Mesenchymal stem cell (in vitro differentiated cells and primary cell): Measurements from ENCODE around the gene MYF5.

ENCODE experiments used
- DNase-seq: peaks from one replicate; pipeline ENCODE4 v3.0.0-alpha.2; 2013
- H2AFZ ChIP-seq: one replicate; pipeline ENCODE4 v1.6.1; 2013; ENCODE audit warnings: low read depth, mild to moderate bottlenecking, control low read depth, inconsistent platforms, low read length, moderate library complexity
- H2AK5ac ChIP-seq: 2 replicates; pipeline ENCODE4 v1.6.1; 2013; ENCODE audit warnings: low read length, moderate library complexity, mild to moderate bottlenecking, inconsistent platforms; ENCODE audit not compliant: severe bottlenecking
- H2BK120ac ChIP-seq: one replicate; pipeline ENCODE4 v1.6.1; 2013; ENCODE audit warnings: low read depth, mild to moderate bottlenecking, inconsistent platforms, low read length, moderate library complexity
- H2BK12ac ChIP-seq, 2 experiments: one replicate each; pipeline ENCODE4 v1.6.1; 2013; ENCODE audit warnings: inconsistent platforms in 2 of 2, low read length in 2 of 2, mild to moderate bottlenecking in 2 of 2, moderate library complexity in 2 of 2, control low read depth in 1 of 2
- H2BK15ac ChIP-seq: one replicate; pipeline ENCODE4 v1.6.1; 2013; ENCODE audit warnings: mild to moderate bottlenecking, low read depth, inconsistent platforms; ENCODE audit not compliant: poor library complexity, severe bottlenecking
- H2BK5ac ChIP-seq: 2 replicates; pipeline ENCODE4 v1.6.1; 2013; ENCODE audit warnings: low read depth, mild to moderate bottlenecking, low read length, control low read depth, inconsistent platforms; ENCODE audit not compliant: poor library complexity, severe bottlenecking
- H3K14ac ChIP-seq, 2 experiments: one replicate each; pipeline ENCODE4 v1.6.1; 2013; ENCODE audit warnings: inconsistent platforms in 2 of 2, low read length in 2 of 2, control low read depth in 1 of 2, mild to moderate bottlenecking in 1 of 2, moderate library complexity in 1 of 2
- H3K18ac ChIP-seq, 2 experiments: one replicate each; pipeline ENCODE4 v1.6.1; 2013; ENCODE audit warnings: inconsistent platforms in 2 of 2, low read length in 2 of 2, control low read depth in 1 of 2, low read depth in 1 of 2, mild to moderate bottlenecking in 1 of 2
- H3K23ac ChIP-seq, 2 experiments: one replicate each; pipeline ENCODE4 v1.6.1; 2013; ENCODE audit warnings: inconsistent platforms in 2 of 2, low read length in 2 of 2, mild to moderate bottlenecking in 2 of 2, moderate library complexity in 2 of 2, control low read depth in 1 of 2
- H3K27ac ChIP-seq: 2 replicates; pipeline ENCODE4 v1.5.1; 2013; ENCODE audit warnings: mild to moderate bottlenecking, moderate library complexity, low read length, control low read depth, inconsistent platforms; ENCODE audit not compliant: poor library complexity, severe bottlenecking
- H3K27me3 ChIP-seq, 2 experiments: 2 replicates each; pipeline versions ENCODE4 v1.6.1 to v1.7.0; 2013; ENCODE audit warnings: low read length in 2 of 2, mild to moderate bottlenecking in 2 of 2, moderate library complexity in 2 of 2, control low read depth in 1 of 2, inconsistent platforms in 1 of 2; ENCODE audit not compliant: control insufficient read depth in 1 of 2, insufficient read depth in 1 of 2
- H3K36me3 ChIP-seq, 2 experiments: 2 replicates each; pipeline versions ENCODE4 v1.6.1 to v1.7.0; 2013; ENCODE audit warnings: low read length in 2 of 2, control low read depth in 1 of 2, inconsistent platforms in 1 of 2, low read depth in 1 of 2, mild to moderate bottlenecking in 1 of 2; ENCODE audit not compliant: insufficient read depth in 2 of 2, control insufficient read depth in 1 of 2
- H3K4ac ChIP-seq, 2 experiments: one replicate each; pipeline ENCODE4 v1.6.1; 2013; ENCODE audit warnings: inconsistent platforms in 2 of 2, low read length in 2 of 2, mild to moderate bottlenecking in 2 of 2, moderate library complexity in 2 of 2, control low read depth in 1 of 2, low read depth in 1 of 2
- H3K4me1 ChIP-seq: 2 replicates; pipeline ENCODE4 v1.6.1; 2013; ENCODE audit warnings: low read depth, low read length, control low read depth; ENCODE audit not compliant: control insufficient read depth, insufficient read depth
- H3K4me2 ChIP-seq: 2 replicates; pipeline ENCODE4 v1.6.1; 2013; ENCODE audit warnings: low read length, mild to moderate bottlenecking, inconsistent platforms; ENCODE audit not compliant: poor library complexity, severe bottlenecking
- H3K4me3 ChIP-seq, 2 experiments: 2 replicates each; pipeline versions ENCODE4 v1.5.1 to v1.7.0; 2013; ENCODE audit warnings: low read length in 2 of 2, mild to moderate bottlenecking in 2 of 2, control low read depth in 1 of 2, low read depth in 1 of 2; ENCODE audit not compliant: insufficient read depth in 1 of 2
- H3K79me1 ChIP-seq: replicated peaks from 2 replicates; pipeline ENCODE4 v1.6.1; 2013; ENCODE audit warnings: mild to moderate bottlenecking, control low read depth, low read length, inconsistent platforms; ENCODE audit not compliant: poor library complexity, severe bottlenecking
- H3K9ac ChIP-seq: 2 replicates; pipeline ENCODE4 v1.7.0; 2013; ENCODE audit warnings: mild to moderate bottlenecking, low read length, moderate library complexity
- H3K9me3 ChIP-seq: 2 replicates; pipeline ENCODE4 v1.7.0; 2013; ENCODE audit warnings: mild to moderate bottlenecking, low read length; ENCODE audit not compliant: control insufficient read depth
- H4K8ac ChIP-seq: one replicate; pipeline ENCODE4 v1.6.1; 2013; ENCODE audit warnings: inconsistent platforms, mild to moderate bottlenecking, low read length, moderate library complexity
- H4K91ac ChIP-seq: one replicate; pipeline ENCODE4 v1.6.1; 2013; ENCODE audit warnings: mild to moderate bottlenecking, low read length, inconsistent platforms
- whole genome bisulfite sequencing: methylation state at CpG from one replicate; pipeline ENCODE4 v1.1.7; 2013; ENCODE audit warnings: mixed read lengths; 5-methylcytosine and 5-hydroxymethylcytosine counted together

The MYF5 gene

GRCh38 chr12:80761838-80762237 is 45.1 kb downstream of the MYF5 start:
- Histone ChIP-seq H2AFZ (no peak overlapping the region), H3K23ac (no peak overlapping the region), H3K4me2 (no peak overlapping the region), H3K14ac (no peak overlapping the region), H4K91ac (no peak overlapping the region), H3K4ac (no peak overlapping the region), H4K8ac (no peak overlapping the region), H2AK5ac (no peak overlapping the region), H2BK12ac (no peak overlapping the region), H3K79me1 (no peaks in the 10 kb centered on the region), H3K4me1 (no peaks in the 10 kb centered on the region), H3K27ac (no peak overlapping the region), H2BK120ac (no peak overlapping the region), H3K36me3 (no peaks in the 10 kb centered on the region), H2BK5ac (no peak overlapping the region), H3K4me3 (no peak overlapping the region), H3K9ac (no peak overlapping the region), H2BK15ac (peak overlapping the region; percentile 23), H3K9me3 (no peaks in the 10 kb centered on the region), H3K18ac (no peak overlapping the region), H3K27me3 (no peaks in the 10 kb centered on the region)
- peak; percentile 47 for DNase-seq
- WGBS: 71% methylated on average over 5 of the region's 5 CpGs

- no peak overlapping the region for H3K27ac ChIP-seq
- H3K9ac ChIP-seq: peak overlapping the region; percentile 35
- WGBS: 0% methylated on average over 1 of the region's 4 CpGs
- H2AK5ac ChIP-seq: no peak overlapping the region
- no peak overlapping the region for H3K4ac ChIP-seq
- no peak overlapping the region for H2AFZ ChIP-seq
- H2BK12ac ChIP-seq: no peak overlapping the region
- no peak overlapping the region for H3K4me2 ChIP-seq
- no peak overlapping the region for H3K23ac ChIP-seq
- no peak overlapping the region for H4K8ac ChIP-seq
- no peak overlapping the region for H2BK120ac ChIP-seq
- no peaks in the 10 kb centered on the region for H3K36me3 ChIP-seq
- H3K4me1 ChIP-seq: no peaks in the 10 kb centered on the region
- no peaks in the 10 kb centered on the region for H3K9me3 ChIP-seq
- H2BK15ac ChIP-seq: no peak overlapping the region
- H4K91ac ChIP-seq: no peak overlapping the region
- no peaks in the 10 kb centered on the region for H3K79me1 ChIP-seq
- H3K18ac ChIP-seq: no peak overlapping the region
- H3K4me3 ChIP-seq: no peak overlapping the region
- no peaks in the 10 kb centered on the region for H3K27me3 ChIP-seq
- H3K14ac ChIP-seq: no peak overlapping the region
- peak; percentile 62 for DNase-seq
- H2BK5ac ChIP-seq: no peak overlapping the region
These were observed 47.2 kb downstream of the MYF5 start for GRCh38 chr12:80763874-80764273.

GRCh38 chr12:80766210-80766609 is 49.5 kb downstream of the MYF5 start:
- no peaks in the 10 kb centered on the region for H3K9me3 ChIP-seq
- H3K23ac ChIP-seq: no peak overlapping the region
- WGBS: 87% methylated on average over 1 of the region's 1 CpG
- H2BK5ac ChIP-seq: no peak overlapping the region
- no peak overlapping the region for H3K14ac ChIP-seq
- H2BK12ac ChIP-seq: no peak overlapping the region
- H3K18ac ChIP-seq: no peak overlapping the region
- H3K79me1 ChIP-seq: no peaks in the 10 kb centered on the region
- H3K4me2 ChIP-seq: no peak overlapping the region
- H3K36me3 ChIP-seq: no peaks in the 10 kb centered on the region
- no peak overlapping the region for H4K8ac ChIP-seq
- H3K4ac ChIP-seq: no peak overlapping the region
- no peak overlapping the region for H2AFZ ChIP-seq
- no peak overlapping the region for H3K27ac ChIP-seq
- no peak overlapping the region for H3K4me3 ChIP-seq
- no peak overlapping the region for H2BK120ac ChIP-seq
- no peak for DNase-seq
- H3K27me3 ChIP-seq: no peaks in the 10 kb centered on the region
- H3K9ac ChIP-seq: no peak overlapping the region
- no peak overlapping the region for H2AK5ac ChIP-seq
- no peak overlapping the region for H4K91ac ChIP-seq
- no peaks in the 10 kb centered on the region for H3K4me1 ChIP-seq
- H2BK15ac ChIP-seq: no peak overlapping the region

GRCh38 chr12:80766897-80767296 is 50.2 kb downstream of the MYF5 start:
- H3K4me1 ChIP-seq: no peaks in the 10 kb centered on the region
- no peak overlapping the region for H2AFZ ChIP-seq
- no peak overlapping the region for H4K91ac ChIP-seq
- no peak overlapping the region for H3K18ac ChIP-seq
- no peaks in the 10 kb centered on the region for H3K79me1 ChIP-seq
- H3K4me3 ChIP-seq: no peak overlapping the region
- H3K9me3 ChIP-seq: no peaks in the 10 kb centered on the region
- H4K8ac ChIP-seq: no peak overlapping the region
- no peak overlapping the region for H3K14ac ChIP-seq
- no peak overlapping the region for H2BK5ac ChIP-seq
- H3K4ac ChIP-seq: no peak overlapping the region
- no peak overlapping the region for H3K4me2 ChIP-seq
- no peak overlapping the region for H2BK120ac ChIP-seq
- WGBS: 89% methylated on average over 2 of the region's 2 CpGs
- no peaks in the 10 kb centered on the region for H3K27me3 ChIP-seq
- DNase-seq: no peak
- no peak overlapping the region for H2BK15ac ChIP-seq
- H2BK12ac ChIP-seq: no peak overlapping the region
- H3K36me3 ChIP-seq: no peaks in the 10 kb centered on the region
- H3K9ac ChIP-seq: no peak overlapping the region
- H3K27ac ChIP-seq: no peak overlapping the region
- no peak overlapping the region for H2AK5ac ChIP-seq
- no peak overlapping the region for H3K23ac ChIP-seq
